Measurements from ENCODE around the gene GPR158.
"Not testable (repeated sequence)": the region's sequence is repeated elsewhere in the genome, so short reads cannot be mapped to it uniquely, and the experiment has no call there.

GPR158 gene

DNA sequence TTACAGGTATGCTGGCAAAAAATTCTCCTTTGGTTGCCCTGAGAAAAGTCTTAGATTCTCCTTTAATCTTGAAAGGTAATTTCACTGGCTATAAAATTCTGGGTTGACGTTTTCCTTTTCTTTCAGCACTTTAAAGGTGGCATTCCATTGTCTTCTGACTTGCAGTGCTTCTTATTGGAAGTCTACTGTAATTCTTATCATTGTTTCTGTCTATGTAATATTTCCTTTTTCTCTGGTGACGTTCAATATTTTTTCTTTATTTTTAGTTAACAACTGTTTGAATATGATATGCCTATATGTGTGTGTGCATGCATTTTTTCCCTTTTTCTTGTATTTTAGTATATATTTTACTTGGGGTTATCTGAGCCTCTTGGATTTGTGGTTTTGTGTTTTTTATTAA is 111.0 kb downstream of the GPR158 start:
- no peak overlapping the region for H2AFZ ChIP-seq (ENCODE audit: low read depth, low read length)
- no peaks in the 10 kb centered on the region for H3K27me3 ChIP-seq (ENCODE audit: insufficient read depth, low read length)
- no peaks in the 10 kb centered on the region for H3K36me3 ChIP-seq (ENCODE audit: insufficient read depth, low read length)
- no peaks in the 10 kb centered on the region for H3K4me1 ChIP-seq (ENCODE audit: insufficient read depth, low read length)
- H3K4me3 ChIP-seq (ENCODE audit: low read length): no peak overlapping the region
- peaks cover 5% of the 10 kb centered on the region for H3K9me3 ChIP-seq (ENCODE audit: low read length)

DNA sequence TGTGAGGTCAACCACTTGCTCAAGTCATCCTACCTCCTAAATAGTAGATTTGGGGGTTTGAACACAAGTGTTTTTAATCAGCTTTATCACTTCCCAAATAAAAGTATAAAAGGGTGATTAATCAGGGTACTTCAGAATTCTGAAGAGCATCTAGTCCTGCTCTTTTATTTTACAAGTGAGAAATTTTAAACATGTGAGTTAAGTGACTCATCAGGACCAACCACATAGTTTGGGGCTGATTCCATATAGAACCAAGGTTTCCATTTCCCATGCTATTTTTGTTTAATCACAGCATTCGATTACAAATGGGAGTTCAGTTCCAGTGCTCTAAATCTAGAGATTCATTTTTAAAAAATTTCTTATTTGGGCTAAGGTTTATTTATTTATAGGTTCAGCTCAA is 113.4 kb downstream of the GPR158 start:
- H3K4me1 ChIP-seq (ENCODE audit: insufficient read depth, low read length): no peaks in the 10 kb centered on the region
- H2AFZ ChIP-seq (ENCODE audit: low read depth, low read length): no peak overlapping the region
- H3K4me3 ChIP-seq (ENCODE audit: low read length): no peak overlapping the region
- H3K27me3 ChIP-seq (ENCODE audit: insufficient read depth, low read length): no peaks in the 10 kb centered on the region
- peaks cover 5% of the 10 kb centered on the region for H3K9me3 ChIP-seq (ENCODE audit: low read length)
- H3K36me3 ChIP-seq (ENCODE audit: insufficient read depth, low read length): no peaks in the 10 kb centered on the region

DNA sequence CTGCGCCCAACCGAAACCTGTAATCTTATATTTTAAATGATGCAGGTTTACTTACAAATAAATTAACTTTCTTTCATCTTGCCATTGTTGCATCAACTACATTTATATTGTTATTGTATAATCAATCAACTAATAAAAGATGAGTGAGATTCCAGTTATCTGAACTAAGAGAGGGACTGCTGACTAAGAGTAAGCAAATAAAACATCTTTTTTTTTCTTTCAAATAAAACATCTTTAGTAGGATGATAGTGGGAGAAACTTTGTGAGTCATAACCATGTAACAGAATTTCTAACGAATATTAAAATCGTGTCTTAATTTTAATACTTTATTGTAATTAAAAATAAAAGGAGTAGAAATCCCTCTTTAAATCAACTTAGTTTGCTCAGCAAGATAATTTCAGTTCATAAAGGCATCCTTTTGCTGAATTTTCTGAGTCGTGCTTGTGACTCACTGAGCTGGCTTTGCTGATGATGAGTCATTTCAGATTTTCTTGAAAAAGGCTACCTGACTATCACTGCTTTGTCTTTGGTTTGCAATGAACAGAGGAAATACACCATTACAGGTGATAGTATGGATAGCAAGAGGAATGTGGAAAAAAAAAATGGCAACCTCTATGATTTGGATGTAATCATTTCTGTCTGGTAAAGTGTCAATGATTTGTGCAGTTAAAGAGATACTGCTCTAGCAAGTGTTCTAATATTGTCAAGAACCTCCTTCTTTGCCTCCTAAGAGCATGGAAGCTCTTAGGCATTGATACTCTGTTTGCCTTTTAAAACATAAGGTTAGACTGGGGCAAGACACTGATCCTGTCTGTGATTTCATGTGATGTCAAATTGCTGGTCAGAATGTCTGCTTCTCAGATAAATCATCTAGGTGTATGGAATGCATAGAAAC is 119.5 kb downstream of the GPR158 start:
- Histone ChIP-seq H3K4me3 (ENCODE audit: low read length) (no peak overlapping the region), H3K9me3 (ENCODE audit: low read length) (no peaks in the 10 kb centered on the region), H2AFZ (ENCODE audit: low read depth, low read length) (no peak overlapping the region), H3K36me3 (ENCODE audit: insufficient read depth, low read length) (no peaks in the 10 kb centered on the region), H3K4me1 (ENCODE audit: insufficient read depth, low read length) (no peaks in the 10 kb centered on the region), H3K27me3 (ENCODE audit: insufficient read depth, low read length) (no peaks in the 10 kb centered on the region)

DNA sequence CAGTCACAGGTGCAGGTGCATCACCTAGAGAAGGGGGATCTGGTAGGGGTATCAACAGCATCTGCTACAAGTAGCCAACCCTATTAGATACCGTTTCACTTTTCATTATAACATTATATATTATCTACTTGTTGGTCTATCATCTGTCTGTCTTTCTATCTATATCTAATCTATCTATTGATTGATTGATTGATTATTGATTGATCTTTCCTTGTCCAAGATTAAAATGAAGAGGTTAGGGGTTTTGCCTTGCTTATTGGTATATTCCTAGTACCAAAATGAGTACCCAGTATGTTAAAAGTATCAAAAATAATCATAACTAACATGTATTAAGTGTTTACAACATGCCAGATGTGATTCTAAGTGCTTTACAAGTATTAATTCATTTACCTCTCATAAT is 121.5 kb downstream of the GPR158 start:
- Histone ChIP-seq H3K9me3 (ENCODE audit: low read length) (no peaks in the 10 kb centered on the region), H3K4me3 (ENCODE audit: low read length) (no peak overlapping the region), H3K4me1 (ENCODE audit: insufficient read depth, low read length) (no peaks in the 10 kb centered on the region), H3K36me3 (ENCODE audit: insufficient read depth, low read length) (no peaks in the 10 kb centered on the region), H2AFZ (ENCODE audit: low read depth, low read length) (no peak overlapping the region), H3K27me3 (ENCODE audit: insufficient read depth, low read length) (no peaks in the 10 kb centered on the region)

DNA sequence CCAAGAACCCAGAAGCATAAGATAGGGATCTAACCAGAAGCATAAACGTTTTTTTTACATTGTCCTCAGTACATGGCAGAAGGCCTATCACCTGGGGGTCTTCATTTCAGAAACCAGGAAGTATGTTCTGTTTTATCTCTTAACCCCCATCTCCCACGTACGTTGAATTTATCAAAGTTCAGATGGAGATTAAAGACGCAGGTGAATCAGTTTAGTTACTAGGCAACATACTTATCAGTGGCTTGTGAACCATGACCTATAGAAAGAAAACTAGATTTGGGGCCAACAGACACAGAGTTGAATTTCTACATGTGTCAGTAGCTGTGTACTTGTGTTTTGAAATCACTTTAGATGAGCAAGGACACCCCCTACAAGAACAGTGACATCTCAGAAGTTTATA is 122.7 kb downstream of the GPR158 start:
- H2AFZ ChIP-seq (ENCODE audit: low read depth, low read length): no peak overlapping the region
- no peaks in the 10 kb centered on the region for H3K27me3 ChIP-seq (ENCODE audit: insufficient read depth, low read length)
- H3K4me3 ChIP-seq (ENCODE audit: low read length): no peak overlapping the region
- no peaks in the 10 kb centered on the region for H3K4me1 ChIP-seq (ENCODE audit: insufficient read depth, low read length)
- no peaks in the 10 kb centered on the region for H3K9me3 ChIP-seq (ENCODE audit: low read length)
- H3K36me3 ChIP-seq (ENCODE audit: insufficient read depth, low read length): no peaks in the 10 kb centered on the region

DNA sequence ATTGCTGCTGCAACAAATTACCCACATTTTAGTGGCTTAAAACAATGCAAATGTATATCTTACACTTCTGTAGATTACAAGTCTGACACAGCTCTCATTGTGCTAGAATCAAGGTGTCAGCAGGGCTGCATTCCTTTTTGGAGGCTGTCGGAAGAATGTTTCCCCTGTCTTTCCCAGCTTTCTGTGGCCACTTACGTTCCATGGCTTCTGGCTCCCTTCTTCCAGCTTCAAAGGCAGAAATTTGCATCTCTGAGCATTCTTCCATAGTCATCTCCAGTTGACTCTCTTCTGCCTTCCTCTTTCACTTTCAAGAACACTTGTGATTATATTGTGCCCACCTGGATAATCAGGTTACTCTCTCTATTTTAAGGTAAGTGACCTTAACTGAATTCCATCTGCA is 125.3 kb downstream of the GPR158 start:
- no peaks in the 10 kb centered on the region for H3K27me3 ChIP-seq (ENCODE audit: insufficient read depth, low read length)
- H3K36me3 ChIP-seq (ENCODE audit: insufficient read depth, low read length): no peaks in the 10 kb centered on the region
- H3K4me3 ChIP-seq (ENCODE audit: low read length): no peak overlapping the region
- no peaks in the 10 kb centered on the region for H3K9me3 ChIP-seq (ENCODE audit: low read length)
- no peak overlapping the region for H2AFZ ChIP-seq (ENCODE audit: low read depth, low read length)
- no peaks in the 10 kb centered on the region for H3K4me1 ChIP-seq (ENCODE audit: insufficient read depth, low read length)

DNA sequence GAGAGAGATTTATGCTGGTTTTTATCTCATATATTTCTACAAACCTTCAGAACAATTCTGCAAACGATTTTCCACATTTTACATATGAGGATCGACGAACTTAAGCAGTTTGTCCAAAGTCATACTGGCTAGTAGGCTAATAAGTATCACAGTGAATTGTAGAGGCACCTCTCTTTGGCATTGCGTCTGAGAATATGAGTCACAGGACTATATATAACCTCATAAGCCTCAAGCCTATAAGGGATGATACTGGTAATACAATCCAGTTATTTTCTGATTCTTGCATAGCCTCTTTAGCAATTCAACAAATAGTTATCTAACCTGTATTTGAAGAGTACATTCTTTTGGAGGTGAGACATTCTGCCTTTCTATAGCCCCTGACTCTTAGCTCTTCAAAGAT is 129.8 kb downstream of the GPR158 start:
- Histone ChIP-seq H3K36me3 (ENCODE audit: insufficient read depth, low read length) (no peaks in the 10 kb centered on the region), H3K4me1 (ENCODE audit: insufficient read depth, low read length) (no peaks in the 10 kb centered on the region), H2AFZ (ENCODE audit: low read depth, low read length) (no peak overlapping the region), H3K9me3 (ENCODE audit: low read length) (peaks cover 6% of the 10 kb centered on the region), H3K4me3 (ENCODE audit: low read length) (no peak overlapping the region), H3K27me3 (ENCODE audit: insufficient read depth, low read length) (no peaks in the 10 kb centered on the region)

DNA sequence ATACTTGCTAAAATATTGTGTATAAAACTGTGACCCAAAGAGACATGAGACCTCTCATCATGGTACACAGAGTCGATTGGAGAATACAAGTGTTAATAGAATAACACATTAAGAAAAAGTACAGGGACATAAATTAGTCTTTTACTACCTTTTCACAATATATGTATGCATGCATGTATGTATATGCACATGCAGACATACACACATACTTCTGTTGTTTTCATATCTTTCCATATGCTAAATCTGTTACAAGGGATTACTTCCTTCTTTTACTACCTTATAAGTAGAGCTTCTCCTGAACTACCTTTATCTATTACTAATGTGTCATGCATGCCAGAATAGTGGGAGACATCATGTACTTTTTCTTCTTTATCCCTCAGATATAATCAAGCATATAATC is 131.6 kb downstream of the GPR158 start:
- no peak overlapping the region for H3K4me3 ChIP-seq (ENCODE audit: low read length)
- H3K27me3 ChIP-seq (ENCODE audit: insufficient read depth, low read length): no peaks in the 10 kb centered on the region
- no peak overlapping the region for H2AFZ ChIP-seq (ENCODE audit: low read depth, low read length)
- H3K9me3 ChIP-seq (ENCODE audit: low read length): peaks cover 6% of the 10 kb centered on the region
- H3K36me3 ChIP-seq (ENCODE audit: insufficient read depth, low read length): no peaks in the 10 kb centered on the region
- no peaks in the 10 kb centered on the region for H3K4me1 ChIP-seq (ENCODE audit: insufficient read depth, low read length)

DNA sequence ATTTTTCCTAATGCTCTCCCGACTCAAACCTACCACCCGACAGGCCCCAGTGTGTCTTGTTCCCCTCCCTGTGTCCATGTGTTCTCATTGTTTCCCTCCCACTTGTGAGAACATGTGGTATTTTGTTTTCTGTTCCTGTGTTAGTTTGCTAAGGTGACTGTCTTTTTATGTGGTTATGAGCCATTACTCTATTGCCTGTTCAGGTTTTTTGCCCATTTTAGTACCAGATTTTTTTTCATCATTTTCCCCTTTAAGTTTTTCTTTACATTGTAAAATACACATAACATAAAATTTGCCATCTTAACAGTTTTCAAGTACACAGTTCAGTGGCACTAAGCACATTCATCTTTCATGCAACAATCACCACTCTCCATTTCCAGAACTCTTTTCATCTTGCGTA is 133.5 kb downstream of the GPR158 start:
- no peak overlapping the region for H3K4me3 ChIP-seq (ENCODE audit: low read length)
- H3K9me3 ChIP-seq (ENCODE audit: low read length): peaks cover 6% of the 10 kb centered on the region
- H2AFZ ChIP-seq (ENCODE audit: low read depth, low read length): no peak overlapping the region
- no peaks in the 10 kb centered on the region for H3K36me3 ChIP-seq (ENCODE audit: insufficient read depth, low read length)
- H3K4me1 ChIP-seq (ENCODE audit: insufficient read depth, low read length): no peaks in the 10 kb centered on the region
- H3K27me3 ChIP-seq (ENCODE audit: insufficient read depth, low read length): no peaks in the 10 kb centered on the region

DNA sequence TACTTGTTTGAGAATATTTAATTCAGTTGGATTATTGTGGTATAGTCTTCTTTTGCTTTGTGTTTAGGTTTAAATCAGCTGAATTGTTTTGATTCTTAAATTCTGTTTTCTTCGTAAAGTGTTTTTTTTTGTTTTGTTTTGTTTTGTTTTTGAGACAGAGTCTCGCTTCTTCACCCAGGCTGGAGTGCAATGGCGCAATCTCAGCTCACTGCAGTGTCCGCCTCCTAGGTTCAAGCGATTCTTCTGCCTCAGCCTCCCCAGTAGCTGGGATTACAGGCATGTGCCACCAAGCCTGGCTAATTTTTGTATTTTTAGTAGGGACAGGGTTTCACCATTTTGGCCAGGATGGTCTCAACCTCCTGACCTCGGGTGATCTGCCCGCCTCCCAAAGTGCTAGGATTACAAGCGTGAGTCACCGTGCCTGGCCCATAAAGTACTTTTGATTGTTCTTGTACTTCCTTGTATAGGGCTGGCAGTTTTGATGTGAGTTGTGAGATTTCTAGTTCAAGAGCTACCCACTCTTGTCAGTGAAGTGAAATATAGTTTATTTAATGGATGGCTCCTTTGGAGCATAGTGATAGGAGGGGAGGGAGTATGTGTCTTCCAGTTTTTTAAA is 142.9 kb downstream of the GPR158 start:
- not testable (repeated sequence) for H3K9me3 ChIP-seq (ENCODE audit: low read length)

DNA sequence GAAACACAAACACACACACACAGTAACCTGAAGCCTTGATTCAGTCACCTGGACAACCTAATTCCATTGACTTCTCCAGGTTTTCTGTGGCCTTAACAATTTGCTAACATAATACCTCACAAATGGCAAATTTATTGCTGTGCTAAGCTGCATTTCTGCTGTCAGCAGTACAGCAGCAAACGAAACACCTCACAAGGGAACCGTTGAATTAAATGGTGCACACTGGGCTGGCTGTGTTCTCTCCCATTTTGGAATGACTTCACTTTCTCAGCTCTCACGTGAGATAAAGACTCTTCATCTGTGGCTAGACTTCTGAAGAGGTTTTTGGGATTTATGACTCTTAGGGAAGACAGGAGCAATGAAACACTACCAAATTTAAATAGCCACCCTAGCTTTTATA is 152.5 kb downstream of the GPR158 start:
- Histone ChIP-seq H3K36me3 (ENCODE audit: insufficient read depth, low read length) (no peaks in the 10 kb centered on the region), H2AFZ (ENCODE audit: low read depth, low read length) (no peak overlapping the region), H3K9me3 (ENCODE audit: low read length) (no peaks in the 10 kb centered on the region), H3K27me3 (ENCODE audit: insufficient read depth, low read length) (no peaks in the 10 kb centered on the region), H3K4me1 (ENCODE audit: insufficient read depth, low read length) (no peaks in the 10 kb centered on the region), H3K4me3 (ENCODE audit: low read length) (no peak overlapping the region)

More for the DNA sequence above, 142.9 kb downstream of the GPR158 start:
- not testable (repeated sequence) for H3K36me3 ChIP-seq (ENCODE audit: insufficient read depth, low read length); H3K27me3 ChIP-seq (ENCODE audit: insufficient read depth, low read length); H2AFZ ChIP-seq (ENCODE audit: low read depth, low read length); H3K4me1 ChIP-seq (ENCODE audit: insufficient read depth, low read length); H3K4me3 ChIP-seq (ENCODE audit: low read length)

DNA sequence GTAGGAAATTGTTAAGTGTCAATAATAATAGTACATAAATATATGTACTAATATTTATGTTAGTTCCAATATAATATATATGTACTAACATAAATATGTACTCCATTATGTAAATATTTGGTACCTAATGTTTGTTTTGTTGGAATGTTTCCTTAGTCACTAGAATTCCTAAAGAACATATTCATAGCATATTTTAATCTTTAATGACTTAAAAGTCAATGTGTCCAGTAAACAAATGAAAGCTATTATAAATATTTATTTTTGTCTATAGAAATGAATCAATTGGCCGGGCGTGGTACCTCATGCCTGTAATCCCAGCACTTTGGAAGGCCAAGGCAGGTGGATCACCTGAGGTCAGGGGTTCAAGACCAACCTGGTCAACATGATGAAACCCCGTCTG is 153.6 kb downstream of the GPR158 start:
- H3K4me1 ChIP-seq (ENCODE audit: insufficient read depth, low read length): no peaks in the 10 kb centered on the region
- H3K27me3 ChIP-seq (ENCODE audit: insufficient read depth, low read length): no peaks in the 10 kb centered on the region
- no peaks in the 10 kb centered on the region for H3K9me3 ChIP-seq (ENCODE audit: low read length)
- no peak overlapping the region for H2AFZ ChIP-seq (ENCODE audit: low read depth, low read length)
- no peak overlapping the region for H3K4me3 ChIP-seq (ENCODE audit: low read length)
- no peaks in the 10 kb centered on the region for H3K36me3 ChIP-seq (ENCODE audit: insufficient read depth, low read length)

DNA sequence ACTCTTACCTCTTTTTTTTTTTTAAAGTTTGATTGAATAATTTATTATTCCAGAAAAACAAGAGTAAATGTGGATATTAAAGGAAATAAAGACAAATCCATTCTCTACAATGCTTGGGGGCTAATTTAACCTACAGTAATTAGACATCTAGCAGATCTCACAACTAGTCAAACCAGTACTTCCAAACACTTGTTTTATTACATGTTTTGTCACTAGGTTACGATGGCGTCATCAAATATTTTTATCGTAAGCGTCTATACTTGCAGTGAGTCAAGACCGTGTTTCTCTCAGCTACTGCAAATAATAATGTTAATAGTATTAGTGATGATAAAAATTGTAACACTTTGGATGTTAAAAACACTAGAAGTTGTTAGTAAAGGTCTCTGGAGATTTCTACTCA is 154.8 kb downstream of the GPR158 start:
- H3K4me1 ChIP-seq (ENCODE audit: insufficient read depth, low read length): not testable (repeated sequence)

DNA sequence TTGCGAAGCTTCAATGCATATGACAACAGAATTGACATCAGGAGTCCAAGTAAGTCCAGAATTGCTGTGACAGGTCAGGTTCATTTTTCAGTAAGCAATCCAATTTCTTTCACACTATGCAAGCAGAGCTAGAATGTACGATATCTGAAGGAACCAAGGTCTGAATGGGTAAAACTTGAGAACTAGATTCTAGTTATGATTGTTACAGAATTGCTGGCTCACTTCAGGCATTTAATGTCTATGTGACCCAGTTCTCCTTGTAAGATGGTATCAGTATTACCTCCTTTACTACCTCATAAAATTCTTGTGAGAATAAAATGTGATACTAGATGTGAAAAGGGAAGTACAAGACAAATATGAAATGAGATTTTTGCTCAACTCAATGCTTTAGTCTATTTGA is 159.6 kb downstream of the GPR158 start:
- Histone ChIP-seq H3K4me3 (ENCODE audit: low read length) (no peak overlapping the region), H3K36me3 (ENCODE audit: insufficient read depth, low read length) (no peaks in the 10 kb centered on the region), H2AFZ (ENCODE audit: low read depth, low read length) (no peak overlapping the region), H3K27me3 (ENCODE audit: insufficient read depth, low read length) (no peaks in the 10 kb centered on the region), H3K9me3 (ENCODE audit: low read length) (no peaks in the 10 kb centered on the region), H3K4me1 (ENCODE audit: insufficient read depth, low read length) (no peaks in the 10 kb centered on the region)

More for the DNA sequence above, 154.8 kb downstream of the GPR158 start:
- H2AFZ ChIP-seq (ENCODE audit: low read depth, low read length); H3K9me3 ChIP-seq (ENCODE audit: low read length); H3K36me3 ChIP-seq (ENCODE audit: insufficient read depth, low read length); H3K27me3 ChIP-seq (ENCODE audit: insufficient read depth, low read length); H3K4me3 ChIP-seq (ENCODE audit: low read length): not testable (repeated sequence)
